A673 (cell line): ENCODE data around the gene MIAT. TPM values are rescaled to one million over a fixed set of nuclear protein-coding genes. Genes with fewer than 3 reads are reported as not detected.

ENCODE experiments used
- BruUV-seq: library from RNA; stranded (reverse); fragments of 400-500 nt; replicated peaks from 2 replicates; lab custom pipeline; 2021; lab: Mats Ljungman, UMichigan
- CTCF ChIA-PET: fragments of 300-600 bp; sonication (Branson Sonifier 250); formaldehyde crosslinking; loops from one replicate; lab custom pipeline; 2022; ENCODE audit warnings: antibody characterized with exemption; lab: Charles Lee
- POLR2A ChIA-PET: fragments of 300-600 bp; sonication (Branson Sonifier 250); formaldehyde crosslinking; loops from one replicate; lab custom pipeline; 2022; ENCODE audit warnings: antibody characterized with exemption; ENCODE audit not compliant: low non-redundant PET; lab: Charles Lee
- DNase-seq: peaks from one replicate; pipeline ENCODE4 v3.0.0-alpha.2; 2015; ENCODE audit warnings: low spot score
- H3K27ac ChIP-seq: fragments of 200-600 bp; sonication (generic); 2 replicates; pipeline ENCODE4 v1.5.1; 2016; ENCODE audit warnings: mixed run types, low read depth, mild to moderate bottlenecking, mixed read lengths, antibody characterized with exemption, low read length; ENCODE audit not compliant: poor library complexity, severe bottlenecking
- H3K27me3 ChIP-seq: fragments of 200-600 bp; sonication (generic); replicated peaks from 2 replicates; pipeline ENCODE4 v1.6.1; 2017; ENCODE audit warnings: mixed run types, low read depth, mild to moderate bottlenecking, mixed read lengths, antibody characterized with exemption, low read length; ENCODE audit not compliant: insufficient read depth, poor library complexity
- H3K36me3 ChIP-seq: fragments of 200-600 bp; sonication (generic); 2 replicates; pipeline ENCODE4 v1.6.1; 2016; ENCODE audit warnings: mixed run types, mild to moderate bottlenecking, mixed read lengths, antibody characterized with exemption, low read length; ENCODE audit not compliant: insufficient read depth, poor library complexity, severe bottlenecking
- H3K4me1 ChIP-seq: fragments of 200-600 bp; sonication (generic); 2 replicates; pipeline ENCODE4 v1.6.1; 2017; ENCODE audit warnings: mixed run types, mild to moderate bottlenecking, mixed read lengths, antibody characterized with exemption, low read length; ENCODE audit not compliant: insufficient read depth, poor library complexity, severe bottlenecking
- H3K4me3 ChIP-seq: fragments of 200-600 bp; sonication (generic); 2 replicates; pipeline ENCODE4 v1.5.1; 2016; ENCODE audit warnings: low read depth, mixed run types, mild to moderate bottlenecking, mixed read lengths, low read length; ENCODE audit not compliant: poor library complexity, severe bottlenecking
- H3K9me3 ChIP-seq: fragments of 200-600 bp; sonication (generic); 2 replicates; pipeline ENCODE4 v1.6.1; 2016; ENCODE audit warnings: mixed run types, low read depth, mild to moderate bottlenecking, mixed read lengths, antibody characterized with exemption, low read length; ENCODE audit not compliant: poor library complexity, severe bottlenecking
- EZH2 ChIP-seq: fragments of 200-600 bp; sonication (generic); IDR thresholded peaks from 2 replicates; pipeline ENCODE4 v1.6.1; 2017; ENCODE audit warnings: borderline replicate concordance, low read depth, mild to moderate bottlenecking, mixed read lengths, antibody characterized with exemption, low read length; ENCODE audit not compliant: poor library complexity, severe bottlenecking
- intact Hi-C: fragments of 100-400 bp; cut with micrococcal nuclease; formaldehyde crosslinking; loops from one replicate; pipeline ENCODE4 v1.10.0; 2022; ENCODE audit not compliant: unreplicated experiment
- total RNA-seq: library from RNA; stranded (reverse); gene quantifications from 2 replicates; pipeline ENCODE4 v1.2.3, GENCODE V29; 2021
- TF ChIP-seq, protein P1 (sequence below): fragments of 300-800, 200-600 bp; sonication (generic); conservative IDR thresholded peaks from 2 replicates; pipeline ENCODE4 v1.5.1; 2017; ENCODE audit warnings: low read depth, mild to moderate bottlenecking, antibody characterized with exemption, low read length, moderate library complexity, mixed read lengths

The MIAT gene
- total RNA-seq, 1 experiment from 2014 or later: 6.2 TPM

DNA sequence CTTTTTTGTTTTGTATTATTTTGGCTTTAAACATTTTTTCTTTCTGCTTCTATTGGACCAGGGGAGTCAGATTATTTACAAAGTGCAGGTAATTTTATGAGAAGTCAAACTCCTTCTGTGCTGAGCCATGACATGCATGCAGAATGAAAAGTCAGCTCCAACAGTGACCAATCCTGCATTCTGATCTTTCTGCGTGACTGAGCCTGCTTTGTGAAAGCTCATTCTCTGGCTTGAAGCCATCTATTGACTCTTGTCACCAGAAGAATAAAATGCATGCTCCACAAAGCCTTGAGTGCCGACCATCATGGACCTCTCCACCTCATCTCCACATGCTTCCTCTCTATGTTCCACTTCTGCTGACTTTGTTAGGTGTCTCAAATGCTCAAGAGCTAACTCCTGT, 50.2 kb downstream of the MIAT start:
- ChIA-PET CTCF (no interaction called here), POLR2A (no interaction called here)
- no peaks in the 10 kb centered on the region for H3K4me1 ChIP-seq
- no peak overlapping the region for H3K27ac ChIP-seq
- DNase-seq: peak; percentile 23
- TF ChIP-seq EZH2: no peak
- TF ChIP-seq, protein P1, sequence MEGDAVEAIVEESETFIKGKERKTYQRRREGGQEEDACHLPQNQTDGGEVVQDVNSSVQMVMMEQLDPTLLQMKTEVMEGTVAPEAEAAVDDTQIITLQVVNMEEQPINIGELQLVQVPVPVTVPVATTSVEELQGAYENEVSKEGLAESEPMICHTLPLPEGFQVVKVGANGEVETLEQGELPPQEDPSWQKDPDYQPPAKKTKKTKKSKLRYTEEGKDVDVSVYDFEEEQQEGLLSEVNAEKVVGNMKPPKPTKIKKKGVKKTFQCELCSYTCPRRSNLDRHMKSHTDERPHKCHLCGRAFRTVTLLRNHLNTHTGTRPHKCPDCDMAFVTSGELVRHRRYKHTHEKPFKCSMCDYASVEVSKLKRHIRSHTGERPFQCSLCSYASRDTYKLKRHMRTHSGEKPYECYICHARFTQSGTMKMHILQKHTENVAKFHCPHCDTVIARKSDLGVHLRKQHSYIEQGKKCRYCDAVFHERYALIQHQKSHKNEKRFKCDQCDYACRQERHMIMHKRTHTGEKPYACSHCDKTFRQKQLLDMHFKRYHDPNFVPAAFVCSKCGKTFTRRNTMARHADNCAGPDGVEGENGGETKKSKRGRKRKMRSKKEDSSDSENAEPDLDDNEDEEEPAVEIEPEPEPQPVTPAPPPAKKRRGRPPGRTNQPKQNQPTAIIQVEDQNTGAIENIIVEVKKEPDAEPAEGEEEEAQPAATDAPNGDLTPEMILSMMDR: no peak
- intact Hi-C loops: no loop called here
- BruUV-seq: no TSS peak
- H3K9me3 ChIP-seq: peaks cover 11% of the 10 kb centered on the region
- H3K36me3 ChIP-seq: no peaks in the 10 kb centered on the region
- no peak overlapping the region for H3K4me3 ChIP-seq
- no peaks in the 10 kb centered on the region for H3K27me3 ChIP-seq

DNA sequence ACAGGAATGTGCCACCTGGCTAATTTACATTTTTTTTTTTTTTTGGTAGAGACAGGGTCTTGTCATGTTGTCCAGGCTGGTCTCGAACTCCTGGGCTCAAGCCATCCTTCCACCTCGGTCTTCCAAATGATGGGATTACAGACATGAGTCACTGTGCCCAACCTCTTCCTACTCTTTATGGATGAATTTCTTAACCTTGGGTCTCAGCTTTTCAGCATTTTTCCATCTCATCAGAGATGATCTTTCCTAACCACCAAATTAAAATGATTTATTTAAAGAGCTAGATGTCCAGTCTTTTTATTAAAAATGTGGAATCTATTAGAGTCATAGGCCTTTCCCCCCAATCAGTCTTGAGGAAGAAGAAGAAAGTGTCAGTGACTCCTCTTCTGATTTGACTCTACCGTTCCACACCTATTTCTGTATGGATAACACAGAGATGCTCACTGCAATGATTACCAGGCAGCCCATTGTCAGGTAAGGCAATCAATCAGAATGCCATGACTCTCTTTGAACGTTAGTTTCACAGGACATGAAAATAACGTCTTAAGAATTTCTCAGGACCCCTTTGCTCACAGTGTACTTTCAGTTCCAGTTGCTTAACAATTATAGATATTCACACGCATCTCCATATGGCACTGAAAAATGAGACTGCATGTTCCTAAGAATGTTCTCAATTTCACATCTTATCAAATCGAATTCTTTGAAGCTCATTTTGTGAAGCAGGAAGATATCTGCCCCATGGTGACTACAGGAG, 51.0 kb downstream of the MIAT start:
- no TSS peak for BruUV-seq
- H3K27ac ChIP-seq: no peak overlapping the region
- TF ChIP-seq, protein P1: no peak
- no peak for TF ChIP-seq EZH2
- intact Hi-C loops: no loop called here
- H3K27me3 ChIP-seq: no peaks in the 10 kb centered on the region
- peaks cover 11% of the 10 kb centered on the region for H3K9me3 ChIP-seq
- ChIA-PET POLR2A (no interaction called here), CTCF (no interaction called here)
- DNase-seq: no peak
- no peaks in the 10 kb centered on the region for H3K36me3 ChIP-seq
- H3K4me1 ChIP-seq: no peaks in the 10 kb centered on the region
- H3K4me3 ChIP-seq: no peak overlapping the region

DNA sequence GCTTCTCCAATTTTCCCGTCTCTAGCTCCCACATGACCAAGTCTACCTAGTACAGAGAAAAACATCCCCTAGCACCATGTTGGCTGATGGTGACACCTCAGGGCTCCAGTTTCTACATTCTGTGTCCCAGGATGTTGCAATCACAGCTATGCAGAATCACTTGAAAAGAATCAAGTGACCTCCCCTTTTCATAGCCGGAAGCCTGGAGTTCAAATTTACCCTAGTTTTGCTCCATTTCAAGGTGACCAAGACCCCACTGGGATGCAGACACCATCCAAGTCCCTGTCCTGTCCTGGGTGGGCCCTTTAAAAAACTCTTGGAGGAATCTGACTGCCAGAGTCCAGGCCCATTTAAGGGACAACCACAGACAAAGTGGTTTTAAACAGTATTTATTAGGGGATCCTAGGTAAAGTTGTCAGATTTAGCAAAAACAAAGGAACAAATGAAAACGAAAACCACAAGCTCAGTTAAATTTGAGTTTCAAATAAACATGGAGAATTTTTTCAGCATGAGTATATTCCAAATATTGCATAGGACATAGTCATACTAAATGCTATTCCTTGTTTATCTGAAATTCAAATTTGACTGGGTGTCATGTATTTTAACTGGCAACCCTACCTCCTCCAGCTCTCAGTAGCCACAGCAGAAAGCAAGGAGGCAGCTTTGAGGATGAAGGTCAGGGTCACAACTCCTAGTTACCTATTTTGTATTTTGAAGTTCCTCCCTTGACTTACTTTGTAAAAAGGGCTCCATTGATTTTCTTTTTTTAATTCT, 52.4 kb downstream of the MIAT start:
- BruUV-seq: no TSS peak
- TF ChIP-seq EZH2: no peak
- TF ChIP-seq, protein P1: no peak
- intact Hi-C loops: no loop called here
- DNase-seq: no peak
- Histone ChIP-seq H3K27me3 (no peaks in the 10 kb centered on the region), H3K4me1 (no peaks in the 10 kb centered on the region), H3K36me3 (no peaks in the 10 kb centered on the region), H3K9me3 (peaks cover 11% of the 10 kb centered on the region), H3K27ac (no peak overlapping the region), H3K4me3 (no peak overlapping the region)
- ChIA-PET POLR2A (no interaction called here), CTCF (no interaction called here)
